OCI-LY3 (cell line): ENCODE results near the gene SLC44A1.

Experiments
- H2AFZ ChIP-seq: fragments of 200-600, 300-600 bp; shearing (Covaris generic); 2 replicates; pipeline ENCODE4 v1.6.0; 2014; ENCODE audit warnings: antibody characterized with exemption, low read depth, low read length
- H3K27ac ChIP-seq: fragments of 200-600, 300-600 bp; sonication (generic); 2 replicates; pipeline ENCODE4 v1.5.1; 2014; ENCODE audit warnings: mild to moderate bottlenecking, low read length, moderate library complexity, mixed read lengths
- H3K27me3 ChIP-seq: fragments of 200-600, 300-600 bp; sonication (generic); 2 replicates; pipeline ENCODE4 v1.6.1; 2014; ENCODE audit warnings: low read depth, low read length, mixed read lengths
- H3K36me3 ChIP-seq: fragments of 200-600, 300-600 bp; sonication (generic); replicated peaks from 2 replicates; pipeline ENCODE3; 2014; ENCODE audit warnings: low read depth, low read length, mixed read lengths
- H3K4me1 ChIP-seq: fragments of 300-600, 200-600 bp; sonication (generic); 2 replicates; pipeline ENCODE4 v1.6.1; 2014; ENCODE audit warnings: low read length, mixed read lengths
- H3K4me2 ChIP-seq: fragments of 200-600, 300-600 bp; sonication (generic); 2 replicates; pipeline ENCODE4 v1.6.1; 2014; ENCODE audit warnings: low read length, mixed read lengths
- H3K4me3 ChIP-seq: fragments of 300-600, 200-600 bp; sonication (generic); 2 replicates; pipeline ENCODE4 v1.5.1; 2014; ENCODE audit warnings: antibody characterized with exemption, mild to moderate bottlenecking, low read length, moderate library complexity
- H3K79me2 ChIP-seq: fragments of 300-600, 200-600 bp; shearing (Covaris generic); 2 replicates; pipeline ENCODE4 v1.6.1; 2014; ENCODE audit warnings: mild to moderate bottlenecking, low read length, mixed read lengths
- H3K9ac ChIP-seq: fragments of 300-600, 200-600 bp; shearing (Covaris generic); 2 replicates; pipeline ENCODE4 v1.6.0; 2014; ENCODE audit warnings: mild to moderate bottlenecking, low read length, moderate library complexity
- H3K9me3 ChIP-seq: fragments of 200-600, 300-600 bp; shearing (Covaris generic); 2 replicates; pipeline ENCODE4 v1.6.1; 2014; ENCODE audit warnings: low read length, mixed read lengths; ENCODE audit not compliant: insufficient read depth
- H4K20me1 ChIP-seq: fragments of 200-600, 300-600 bp; sonication (generic); 2 replicates; pipeline ENCODE4 v1.6.1; 2016; ENCODE audit warnings: low read length, mixed read lengths; ENCODE audit not compliant: insufficient read depth
- EZH2phosphoT487 ChIP-seq: fragments of 200-600 bp; shearing (Covaris generic); IDR thresholded peaks from 2 replicates; pipeline ENCODE4 v1.6.1; 2018; ENCODE audit warnings: antibody characterized with exemption, mixed run types, low read depth
- TF ChIP-seq, protein P1 (sequence below): fragments of 200-600, 300-600 bp; sonication (generic); IDR thresholded peaks from 2 replicates; pipeline ENCODE4 v1.5.1; 2014; ENCODE audit warnings: antibody characterized with exemption, low read length, low read depth

The SLC44A1 gene

DNA sequence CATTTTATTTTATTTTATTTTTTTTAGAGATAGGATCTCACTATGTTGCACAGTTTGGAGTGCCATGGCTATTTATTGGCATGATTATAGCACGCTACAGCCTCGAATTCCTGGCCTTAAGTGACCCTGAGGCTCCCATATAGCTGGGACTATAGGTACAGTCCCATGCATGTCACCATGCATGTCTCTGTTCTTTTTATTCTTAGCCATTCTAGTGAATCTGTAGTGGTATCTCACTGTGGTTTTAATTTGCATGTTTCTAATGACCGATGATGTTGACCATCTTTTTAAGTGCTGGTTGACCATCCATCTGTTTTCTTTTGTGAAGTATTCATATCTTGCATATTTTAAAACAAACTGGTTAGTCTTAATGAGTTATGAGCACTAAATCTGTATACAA is 76.1 kb downstream of the SLC44A1 start:
- no peak overlapping the region for H3K27ac ChIP-seq
- peaks cover 10% of the 10 kb centered on the region; the same call in 1 of the 2 replicates for H3K79me2 ChIP-seq

GRCh38 chr9:105328296-105328695 is 83.8 kb downstream of the SLC44A1 start:
- H2AFZ ChIP-seq = no peak overlapping the region
- H3K36me3 ChIP-seq = peaks cover 8% of the 10 kb centered on the region
- no peak overlapping the region for H3K4me3 ChIP-seq
- no peaks in the 10 kb centered on the region for H3K27me3 ChIP-seq
- H3K79me2 ChIP-seq = peaks cover 17% of the 10 kb centered on the region; the same call in 1 of the 2 replicates
- H3K27ac ChIP-seq = peak overlapping the region; percentile 3; the same call in 1 of the 2 replicates
- H3K9ac ChIP-seq = no peak overlapping the region
- no peaks in the 10 kb centered on the region; the same call in 1 of the 2 replicates for H3K9me3 ChIP-seq
- no peaks in the 10 kb centered on the region for H4K20me1 ChIP-seq
- H3K4me2 ChIP-seq = no peak overlapping the region
- TF ChIP-seq EZH2phosphoT487 = no peak
- TF ChIP-seq, protein P1, sequence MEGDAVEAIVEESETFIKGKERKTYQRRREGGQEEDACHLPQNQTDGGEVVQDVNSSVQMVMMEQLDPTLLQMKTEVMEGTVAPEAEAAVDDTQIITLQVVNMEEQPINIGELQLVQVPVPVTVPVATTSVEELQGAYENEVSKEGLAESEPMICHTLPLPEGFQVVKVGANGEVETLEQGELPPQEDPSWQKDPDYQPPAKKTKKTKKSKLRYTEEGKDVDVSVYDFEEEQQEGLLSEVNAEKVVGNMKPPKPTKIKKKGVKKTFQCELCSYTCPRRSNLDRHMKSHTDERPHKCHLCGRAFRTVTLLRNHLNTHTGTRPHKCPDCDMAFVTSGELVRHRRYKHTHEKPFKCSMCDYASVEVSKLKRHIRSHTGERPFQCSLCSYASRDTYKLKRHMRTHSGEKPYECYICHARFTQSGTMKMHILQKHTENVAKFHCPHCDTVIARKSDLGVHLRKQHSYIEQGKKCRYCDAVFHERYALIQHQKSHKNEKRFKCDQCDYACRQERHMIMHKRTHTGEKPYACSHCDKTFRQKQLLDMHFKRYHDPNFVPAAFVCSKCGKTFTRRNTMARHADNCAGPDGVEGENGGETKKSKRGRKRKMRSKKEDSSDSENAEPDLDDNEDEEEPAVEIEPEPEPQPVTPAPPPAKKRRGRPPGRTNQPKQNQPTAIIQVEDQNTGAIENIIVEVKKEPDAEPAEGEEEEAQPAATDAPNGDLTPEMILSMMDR = no peak
- H3K4me1 ChIP-seq = peaks cover 55% of the 10 kb centered on the region

More for the DNA sequence above, 76.1 kb downstream of the SLC44A1 start:
- Histone ChIP-seq H4K20me1 (no peaks in the 10 kb centered on the region), H3K9ac (no peak overlapping the region), H3K27me3 (no peaks in the 10 kb centered on the region), H3K36me3 (peaks cover 24% of the 10 kb centered on the region), H3K9me3 (no peaks in the 10 kb centered on the region; the same call in 1 of the 2 replicates), H2AFZ (no peak overlapping the region), H3K4me2 (no peak overlapping the region), H3K4me1 (peaks cover 56% of the 10 kb centered on the region), H3K4me3 (no peak overlapping the region)
- TF ChIP-seq, protein P1 = no peak
- no peak for TF ChIP-seq EZH2phosphoT487

DNA sequence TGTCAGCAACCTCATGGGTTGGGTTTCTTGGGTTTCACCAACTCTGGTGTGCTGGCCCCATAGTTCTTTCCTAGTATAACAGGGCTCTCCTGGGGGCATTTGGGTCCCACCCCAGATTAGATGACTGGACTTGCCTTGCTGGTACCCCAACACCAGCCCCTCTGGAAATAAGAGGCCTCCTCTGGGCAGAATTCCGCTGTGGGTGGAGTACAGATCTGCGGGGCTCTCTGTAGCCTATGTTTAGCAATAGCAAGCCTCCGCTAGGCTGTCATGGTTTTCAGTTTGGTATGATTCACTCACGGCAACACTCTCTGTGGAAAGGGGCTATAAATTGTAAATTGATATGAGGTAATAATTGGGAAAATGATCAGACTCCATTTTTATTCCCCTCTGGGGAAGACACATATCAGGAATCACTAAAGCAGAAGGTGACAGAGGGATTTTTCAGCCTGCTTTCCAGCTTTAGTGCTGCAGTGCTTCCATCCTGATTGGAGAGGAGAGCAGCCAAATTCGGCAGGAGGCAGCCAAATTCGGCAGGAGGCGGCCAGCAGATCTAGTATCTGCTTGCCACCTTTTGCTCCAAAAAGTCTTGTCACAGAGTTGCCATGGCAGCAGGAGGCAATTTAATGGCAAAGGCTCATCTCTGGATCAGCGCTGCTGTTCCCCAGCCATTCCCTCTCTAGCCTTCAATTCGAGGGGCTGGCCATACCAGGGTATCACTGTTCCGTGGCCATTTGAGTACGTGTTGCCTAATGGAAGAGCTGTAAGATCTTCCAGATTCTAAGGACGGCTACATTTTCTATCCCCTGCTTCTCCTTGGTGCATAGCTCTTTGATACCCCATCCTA is 84.6 kb downstream of the SLC44A1 start:
- Histone ChIP-seq H2AFZ (no peak overlapping the region), H4K20me1 (no peaks in the 10 kb centered on the region), H3K27me3 (no peaks in the 10 kb centered on the region), H3K9ac (no peak overlapping the region), H3K4me3 (no peak overlapping the region), H3K4me2 (no peak overlapping the region; the same call in 1 of the 2 replicates), H3K27ac (peak overlapping the region; percentile 88; the same call in 1 of the 2 replicates), H3K36me3 (peaks cover 8% of the 10 kb centered on the region), H3K79me2 (peaks cover 17% of the 10 kb centered on the region; the same call in 1 of the 2 replicates), H3K9me3 (no peaks in the 10 kb centered on the region; the same call in 1 of the 2 replicates), H3K4me1 (peaks cover 62% of the 10 kb centered on the region)
- TF ChIP-seq, protein P1 = no peak
- TF ChIP-seq EZH2phosphoT487 = no peak

DNA sequence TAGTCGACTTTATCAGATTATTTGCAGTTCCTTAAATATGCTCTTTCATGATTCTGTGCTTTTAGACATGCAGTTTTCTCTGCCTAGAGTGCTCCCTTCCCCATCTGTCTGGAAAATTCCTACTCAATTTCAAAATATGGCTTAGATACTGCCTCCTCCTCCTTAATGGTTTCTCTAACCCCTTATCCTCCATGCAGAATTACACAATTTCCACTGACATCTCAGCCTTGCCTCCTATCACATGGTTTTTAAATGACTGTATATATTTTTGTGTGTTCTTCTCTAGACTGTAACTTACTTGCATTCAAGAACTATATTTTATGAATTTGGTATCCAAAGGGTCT is 85.2 kb downstream of the SLC44A1 start:
- H3K27me3 ChIP-seq = no peaks in the 10 kb centered on the region
- peak overlapping the region; percentile 59 for H3K9ac ChIP-seq
- peaks cover 8% of the 10 kb centered on the region for H3K36me3 ChIP-seq
- H3K4me1 ChIP-seq = peaks cover 68% of the 10 kb centered on the region
- H2AFZ ChIP-seq = no peak overlapping the region
- H3K9me3 ChIP-seq = no peaks in the 10 kb centered on the region; the same call in 1 of the 2 replicates
- TF ChIP-seq EZH2phosphoT487 = no peak
- TF ChIP-seq, protein P1 = no peak
- H4K20me1 ChIP-seq = no peaks in the 10 kb centered on the region
- H3K4me2 ChIP-seq = peak overlapping the region; percentile 72
- no peak overlapping the region for H3K4me3 ChIP-seq
- H3K79me2 ChIP-seq = peaks cover 17% of the 10 kb centered on the region; the same call in 1 of the 2 replicates
- peak overlapping the region; percentile 88 for H3K27ac ChIP-seq
